OCI-LY3 (cell line): Measurements from ENCODE around the gene ADH1A.
"Not testable (repeated sequence)": the region's sequence is repeated elsewhere in the genome, so short reads cannot be mapped to it uniquely, and the experiment has no call there.

Experiments
- H2AFZ ChIP-seq: fragments of 200-600, 300-600 bp; shearing (Covaris generic); 2 replicates; pipeline ENCODE4 v1.6.0; 2014; ENCODE audit warnings: antibody characterized with exemption, low read depth, low read length
- H3K27ac ChIP-seq: fragments of 200-600, 300-600 bp; sonication (generic); 2 replicates; pipeline ENCODE4 v1.5.1; 2014; ENCODE audit warnings: mild to moderate bottlenecking, low read length, moderate library complexity, mixed read lengths
- H3K27me3 ChIP-seq: fragments of 200-600, 300-600 bp; sonication (generic); 2 replicates; pipeline ENCODE4 v1.6.1; 2014; ENCODE audit warnings: low read depth, low read length, mixed read lengths
- H3K36me3 ChIP-seq: fragments of 200-600, 300-600 bp; sonication (generic); replicated peaks from 2 replicates; pipeline ENCODE3; 2014; ENCODE audit warnings: low read depth, low read length, mixed read lengths
- H3K4me1 ChIP-seq: fragments of 300-600, 200-600 bp; sonication (generic); 2 replicates; pipeline ENCODE4 v1.6.1; 2014; ENCODE audit warnings: low read length, mixed read lengths
- H3K4me2 ChIP-seq: fragments of 200-600, 300-600 bp; sonication (generic); 2 replicates; pipeline ENCODE4 v1.6.1; 2014; ENCODE audit warnings: low read length, mixed read lengths
- H3K4me3 ChIP-seq: fragments of 300-600, 200-600 bp; sonication (generic); 2 replicates; pipeline ENCODE4 v1.5.1; 2014; ENCODE audit warnings: antibody characterized with exemption, mild to moderate bottlenecking, low read length, moderate library complexity
- H3K79me2 ChIP-seq: fragments of 300-600, 200-600 bp; shearing (Covaris generic); 2 replicates; pipeline ENCODE4 v1.6.1; 2014; ENCODE audit warnings: mild to moderate bottlenecking, low read length, mixed read lengths
- H3K9ac ChIP-seq: fragments of 300-600, 200-600 bp; shearing (Covaris generic); 2 replicates; pipeline ENCODE4 v1.6.0; 2014; ENCODE audit warnings: mild to moderate bottlenecking, low read length, moderate library complexity
- H3K9me3 ChIP-seq: fragments of 200-600, 300-600 bp; shearing (Covaris generic); 2 replicates; pipeline ENCODE4 v1.6.1; 2014; ENCODE audit warnings: low read length, mixed read lengths; ENCODE audit not compliant: insufficient read depth
- H4K20me1 ChIP-seq: fragments of 200-600, 300-600 bp; sonication (generic); 2 replicates; pipeline ENCODE4 v1.6.1; 2016; ENCODE audit warnings: low read length, mixed read lengths; ENCODE audit not compliant: insufficient read depth
- EZH2phosphoT487 ChIP-seq: fragments of 200-600 bp; shearing (Covaris generic); IDR thresholded peaks from 2 replicates; pipeline ENCODE4 v1.6.1; 2018; ENCODE audit warnings: antibody characterized with exemption, mixed run types, low read depth
- TF ChIP-seq, protein P1 (sequence below): fragments of 200-600, 300-600 bp; sonication (generic); IDR thresholded peaks from 2 replicates; pipeline ENCODE4 v1.5.1; 2014; ENCODE audit warnings: antibody characterized with exemption, low read length, low read depth

The ADH1A gene

DNA sequence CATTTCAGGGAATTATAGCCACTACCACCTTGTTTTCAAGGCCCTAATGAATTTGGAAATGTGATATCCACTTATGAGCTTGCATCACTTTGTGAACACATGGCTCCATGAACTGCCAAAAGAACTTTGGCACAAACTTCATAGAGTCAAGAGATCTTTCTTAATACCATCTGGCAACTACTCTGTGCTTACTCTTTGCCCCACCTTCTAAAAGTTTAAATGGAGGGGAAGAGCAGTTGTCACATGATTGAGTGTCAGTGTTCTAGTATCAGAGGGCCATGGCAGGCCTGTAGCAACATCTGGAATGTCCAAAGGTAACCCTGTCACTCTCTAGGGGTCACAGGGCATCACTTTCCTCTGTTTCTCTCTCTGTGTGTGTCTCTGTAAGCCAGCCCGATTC lies 33.0 kb upstream of the ADH1A start:
- Histone ChIP-seq H3K4me1 (no peaks in the 10 kb centered on the region), H3K4me3 (no peak overlapping the region), H3K9me3 (no peaks in the 10 kb centered on the region), H3K79me2 (no peaks in the 10 kb centered on the region), H3K4me2 (no peak overlapping the region), H3K36me3 (no peaks in the 10 kb centered on the region), H3K27me3 (no peaks in the 10 kb centered on the region), H3K9ac (no peak overlapping the region), H4K20me1 (no peaks in the 10 kb centered on the region), H2AFZ (no peak overlapping the region), H3K27ac (no peak overlapping the region)
- TF ChIP-seq, protein P1, sequence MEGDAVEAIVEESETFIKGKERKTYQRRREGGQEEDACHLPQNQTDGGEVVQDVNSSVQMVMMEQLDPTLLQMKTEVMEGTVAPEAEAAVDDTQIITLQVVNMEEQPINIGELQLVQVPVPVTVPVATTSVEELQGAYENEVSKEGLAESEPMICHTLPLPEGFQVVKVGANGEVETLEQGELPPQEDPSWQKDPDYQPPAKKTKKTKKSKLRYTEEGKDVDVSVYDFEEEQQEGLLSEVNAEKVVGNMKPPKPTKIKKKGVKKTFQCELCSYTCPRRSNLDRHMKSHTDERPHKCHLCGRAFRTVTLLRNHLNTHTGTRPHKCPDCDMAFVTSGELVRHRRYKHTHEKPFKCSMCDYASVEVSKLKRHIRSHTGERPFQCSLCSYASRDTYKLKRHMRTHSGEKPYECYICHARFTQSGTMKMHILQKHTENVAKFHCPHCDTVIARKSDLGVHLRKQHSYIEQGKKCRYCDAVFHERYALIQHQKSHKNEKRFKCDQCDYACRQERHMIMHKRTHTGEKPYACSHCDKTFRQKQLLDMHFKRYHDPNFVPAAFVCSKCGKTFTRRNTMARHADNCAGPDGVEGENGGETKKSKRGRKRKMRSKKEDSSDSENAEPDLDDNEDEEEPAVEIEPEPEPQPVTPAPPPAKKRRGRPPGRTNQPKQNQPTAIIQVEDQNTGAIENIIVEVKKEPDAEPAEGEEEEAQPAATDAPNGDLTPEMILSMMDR, result no peak
- no peak for TF ChIP-seq EZH2phosphoT487

DNA sequence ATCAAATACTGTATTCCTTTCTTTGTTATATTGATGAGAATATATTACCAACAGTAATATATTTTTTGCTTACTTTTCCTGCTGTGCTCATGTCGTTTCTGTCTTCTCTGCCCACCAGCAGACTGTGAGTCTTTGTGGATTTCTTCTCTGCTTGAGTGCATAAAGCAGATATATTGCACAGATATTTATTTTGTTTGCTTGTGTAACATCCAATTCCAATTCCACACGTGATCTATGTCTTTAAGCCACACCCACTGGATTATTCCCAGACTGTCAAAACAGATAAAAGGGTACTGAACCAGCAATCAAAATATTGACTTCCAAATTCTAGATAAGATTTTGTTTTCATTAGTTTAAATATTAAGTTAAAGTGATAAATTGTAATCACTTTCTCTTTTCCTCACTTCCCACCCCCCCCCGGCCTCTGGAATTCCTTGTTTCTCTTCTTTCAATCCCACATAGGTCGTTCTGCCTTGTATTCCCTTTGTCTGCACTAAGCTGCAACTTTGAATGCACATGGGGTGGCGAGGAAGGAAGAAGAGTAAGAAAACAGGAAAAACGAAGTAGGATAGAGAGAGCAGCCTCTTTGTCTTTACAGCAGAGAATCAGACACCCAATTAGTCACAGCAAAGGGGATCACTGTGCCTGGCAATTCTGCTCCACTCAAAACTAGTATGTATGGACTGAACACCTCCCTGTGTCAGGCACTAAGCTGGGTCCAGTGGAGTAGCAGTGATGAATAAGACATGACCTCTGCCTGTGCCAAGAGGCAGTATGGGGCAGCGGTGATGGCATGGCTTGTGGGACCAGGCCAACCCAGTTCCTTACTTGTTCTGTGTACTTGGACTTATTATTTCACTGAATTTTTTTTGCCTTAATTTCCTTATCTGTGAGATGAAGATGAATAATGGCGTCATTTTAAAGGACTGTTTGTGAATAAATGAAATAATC lies 30.7 kb upstream of the ADH1A start, which contains the start of gene ADH1B:
Gene ADH1B, minus strand, starts transcription at position 161 of the 951 bp plus-strand sequence. Its CDS starts 70 bp downstream, at position 91.
- no peaks in the 10 kb centered on the region for H4K20me1 ChIP-seq
- H3K4me3 ChIP-seq, result no peak within 1 kb of the TSS
- H2AFZ ChIP-seq, result no peak within 1 kb of the TSS; the same call in 1 of the 2 replicates
- no peak within 1 kb of the TSS for H3K9ac ChIP-seq
- H3K4me1 ChIP-seq, result no peaks in the 10 kb centered on the region
- no peaks in the 10 kb centered on the region for H3K79me2 ChIP-seq
- no peak within 1 kb of the TSS for H3K4me2 ChIP-seq
- no peaks in the 10 kb centered on the region for H3K36me3 ChIP-seq
- no peak within 1 kb of the TSS for H3K27ac ChIP-seq
- no peaks in the 10 kb centered on the region for H3K27me3 ChIP-seq
- H3K9me3 ChIP-seq, result no peaks in the 10 kb centered on the region
- TF ChIP-seq EZH2phosphoT487, result no peak
- TF ChIP-seq, protein P1, result no peak

DNA sequence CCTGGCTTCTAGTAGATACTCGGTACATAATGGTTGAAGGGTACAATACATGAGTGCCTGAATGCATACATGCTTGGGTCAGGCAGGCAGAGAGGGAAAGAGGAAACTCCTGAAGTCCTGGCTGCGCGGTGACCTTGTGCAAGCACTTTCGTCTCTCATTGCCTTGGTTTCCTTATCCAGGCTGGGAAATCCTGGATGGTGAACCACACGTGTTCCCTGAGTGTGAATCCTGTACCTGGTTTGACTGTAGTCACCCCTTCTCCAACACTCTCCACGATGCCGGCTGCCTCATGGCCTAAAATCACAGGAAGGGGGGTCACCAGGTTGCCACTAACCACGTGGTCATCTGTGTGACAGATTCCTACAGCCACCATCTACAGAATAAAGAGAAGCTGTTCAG lies 27.0 kb upstream of the ADH1A start:
- not testable (repeated sequence) for H2AFZ ChIP-seq, H3K9ac ChIP-seq, H3K4me1 ChIP-seq, H4K20me1 ChIP-seq, H3K4me3 ChIP-seq, H3K79me2 ChIP-seq, H3K27ac ChIP-seq, H3K4me2 ChIP-seq, H3K36me3 ChIP-seq, H3K27me3 ChIP-seq, H3K9me3 ChIP-seq

DNA sequence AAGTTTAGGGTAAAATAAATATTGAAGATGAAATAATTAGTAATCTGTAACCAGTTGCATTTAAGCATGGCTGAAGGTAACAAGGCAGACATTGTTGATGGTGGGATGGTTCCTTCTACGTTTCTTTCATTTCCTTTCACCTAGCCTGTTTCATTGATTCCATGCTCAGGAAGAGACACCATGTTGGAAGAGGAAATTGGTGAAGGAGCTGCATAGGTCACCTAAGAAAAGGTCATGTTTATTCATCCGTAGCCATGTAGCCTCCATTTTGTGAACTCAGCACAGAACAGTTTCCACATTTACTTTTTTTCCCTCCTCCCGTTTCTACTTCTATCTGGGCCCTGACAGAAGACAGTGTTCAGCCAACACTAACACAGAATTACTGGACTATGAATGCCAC lies 26.6 kb upstream of the ADH1A start:
- no peaks in the 10 kb centered on the region for H3K9me3 ChIP-seq
- no peak overlapping the region for H3K4me3 ChIP-seq
- no peaks in the 10 kb centered on the region for H3K27me3 ChIP-seq
- H2AFZ ChIP-seq, result no peak overlapping the region
- no peak overlapping the region for H3K4me2 ChIP-seq
- no peak overlapping the region for H3K27ac ChIP-seq
- TF ChIP-seq EZH2phosphoT487, result no peak
- TF ChIP-seq, protein P1, result no peak
- H4K20me1 ChIP-seq, result no peaks in the 10 kb centered on the region
- H3K79me2 ChIP-seq, result no peaks in the 10 kb centered on the region
- H3K36me3 ChIP-seq, result no peaks in the 10 kb centered on the region
- H3K9ac ChIP-seq, result no peak overlapping the region
- H3K4me1 ChIP-seq, result no peaks in the 10 kb centered on the region
